OCI-LY7 (cell line): Measurements from ENCODE around the gene MEIOC.

Experiments
- EZH2phosphoT487 ChIP-seq: fragments of 200-600 bp; sonication (generic); IDR thresholded peaks from 2 replicates; pipeline ENCODE4 v1.6.1; 2018; ENCODE audit warnings: low read depth, borderline replicate concordance, mild to moderate bottlenecking, mixed run types, antibody characterized with exemption, low read length, moderate library complexity, mixed read lengths
- TF ChIP-seq, protein P1 (sequence below): fragments of 200-600 bp; sonication (generic); conservative IDR thresholded peaks from 2 replicates; pipeline ENCODE4 v1.5.1; 2014; ENCODE audit warnings: mild to moderate bottlenecking, antibody characterized with exemption, low read length, moderate library complexity, mixed read lengths

DNA sequence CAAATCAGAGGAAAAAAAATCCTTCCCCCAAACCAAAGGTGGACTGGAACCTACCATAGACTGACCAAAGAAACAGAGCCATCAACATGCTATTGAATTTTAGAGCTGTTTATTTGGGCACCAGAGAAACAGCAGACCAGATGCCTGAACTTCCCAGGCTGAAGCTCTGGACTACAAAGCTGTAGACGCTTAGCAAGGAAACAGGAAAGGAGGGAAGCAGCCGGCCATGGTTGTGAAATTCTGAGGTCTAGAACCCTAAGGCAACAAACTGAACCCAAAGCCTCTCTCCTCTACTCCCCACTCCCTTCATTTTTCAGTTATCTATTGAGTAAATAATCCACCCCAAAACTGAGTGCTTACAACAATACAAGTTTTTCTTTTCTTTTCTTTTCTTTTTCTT is 45.4 kb upstream of the MEIOC start:
- TF ChIP-seq, protein P1, sequence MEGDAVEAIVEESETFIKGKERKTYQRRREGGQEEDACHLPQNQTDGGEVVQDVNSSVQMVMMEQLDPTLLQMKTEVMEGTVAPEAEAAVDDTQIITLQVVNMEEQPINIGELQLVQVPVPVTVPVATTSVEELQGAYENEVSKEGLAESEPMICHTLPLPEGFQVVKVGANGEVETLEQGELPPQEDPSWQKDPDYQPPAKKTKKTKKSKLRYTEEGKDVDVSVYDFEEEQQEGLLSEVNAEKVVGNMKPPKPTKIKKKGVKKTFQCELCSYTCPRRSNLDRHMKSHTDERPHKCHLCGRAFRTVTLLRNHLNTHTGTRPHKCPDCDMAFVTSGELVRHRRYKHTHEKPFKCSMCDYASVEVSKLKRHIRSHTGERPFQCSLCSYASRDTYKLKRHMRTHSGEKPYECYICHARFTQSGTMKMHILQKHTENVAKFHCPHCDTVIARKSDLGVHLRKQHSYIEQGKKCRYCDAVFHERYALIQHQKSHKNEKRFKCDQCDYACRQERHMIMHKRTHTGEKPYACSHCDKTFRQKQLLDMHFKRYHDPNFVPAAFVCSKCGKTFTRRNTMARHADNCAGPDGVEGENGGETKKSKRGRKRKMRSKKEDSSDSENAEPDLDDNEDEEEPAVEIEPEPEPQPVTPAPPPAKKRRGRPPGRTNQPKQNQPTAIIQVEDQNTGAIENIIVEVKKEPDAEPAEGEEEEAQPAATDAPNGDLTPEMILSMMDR, result no peak
- no peak for TF ChIP-seq EZH2phosphoT487
